Activated B cell treated with CpG ODN at 0.5 μM for 24 hours (primary cell): ENCODE measurements around the gene MBNL2. TPM values are rescaled to one million over a fixed set of nuclear protein-coding genes. Genes with fewer than 3 reads are reported as not detected.

ENCODE experiments used
- ATAC-seq: fragments of 200-7000 bp; cut with Tn5 transposase; one replicate; pipeline ENCODE4 v1.10.0; 2021; ENCODE audit warnings: low read depth, mild to moderate bottlenecking, moderate library complexity
- CTCF ChIA-PET: fragments of 350-600 bp; sonication (Branson Sonifier 250); formaldehyde crosslinking; loops from one replicate; lab custom pipeline; 2021; ENCODE audit warnings: antibody characterized with exemption; lab: Charles Lee
- POLR2A ChIA-PET: fragments of 350-600 bp; sonication (Branson Sonifier 250); formaldehyde crosslinking; loops from one replicate; lab custom pipeline; 2021; ENCODE audit warnings: antibody characterized with exemption; lab: Charles Lee
- DNase-seq: peaks from one replicate; pipeline ENCODE4 v3.0.0; 2022
- H3K27ac Mint-ChIP-seq: one replicate; pipeline ENCODE4 v1.8.0; 2020; ENCODE audit warnings: mixed read lengths
- H3K27me3 Mint-ChIP-seq: one replicate; pipeline ENCODE4 v1.8.0; 2021; ENCODE audit warnings: mixed read lengths
- H3K36me3 Mint-ChIP-seq: one replicate; pipeline ENCODE4 v1.8.0; 2021; ENCODE audit warnings: low read depth, mixed read lengths
- H3K4me1 Mint-ChIP-seq: one replicate; pipeline ENCODE4 v1.8.0; 2021; ENCODE audit warnings: mixed read lengths
- H3K4me3 Mint-ChIP-seq: one replicate; pipeline ENCODE4 v1.8.0; 2020; ENCODE audit warnings: mild to moderate bottlenecking, mixed read lengths
- H3K9me3 Mint-ChIP-seq: one replicate; pipeline ENCODE4 v1.8.0; 2020; ENCODE audit warnings: mixed read lengths
- intact Hi-C: fragments of 100-400 bp; cut with micrococcal nuclease; formaldehyde crosslinking; loops from one replicate; pipeline ENCODE4 v1.15.1; 2024
- total RNA-seq: library from RNA; stranded (reverse); gene quantifications from 2 replicates; pipeline ENCODE4 v1.2.3, GENCODE V29; 2022
- TF ChIP-seq, protein P1 (sequence below): fragments of 200-600 bp; IDR thresholded peaks from one replicate; pipeline ENCODE4 v1.8.0; 2022; ENCODE audit warnings: antibody characterized with exemption, mild to moderate bottlenecking

The MBNL2 gene
- total RNA-seq, 1 donor from 2014 or later = 18.8 TPM

DNA sequence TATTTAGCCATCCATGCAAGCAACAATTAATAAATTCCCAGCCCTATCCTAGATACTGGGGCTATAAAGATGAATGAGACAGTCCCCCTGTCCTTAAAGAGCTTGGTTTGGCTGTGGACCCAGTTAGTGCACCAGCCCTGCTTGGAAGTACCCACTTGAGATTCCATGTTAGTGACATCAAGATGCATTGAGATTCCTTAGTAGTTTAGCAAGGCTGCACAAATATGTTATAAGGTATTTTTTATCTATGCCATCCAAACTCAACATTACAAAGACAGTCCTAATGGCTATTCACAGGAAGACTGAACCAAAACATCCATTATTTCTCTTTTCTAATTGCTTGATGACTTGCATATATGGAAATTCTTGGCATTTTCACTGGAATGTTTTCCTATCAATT lies 163.0 kb downstream of the MBNL2 start:
- intact Hi-C loops = no loop called here
- H3K27me3 Mint-ChIP-seq = no peaks in the 10 kb centered on the region
- H3K4me1 Mint-ChIP-seq = peaks cover 30% of the 10 kb centered on the region
- H3K4me3 Mint-ChIP-seq = no peak overlapping the region
- no peaks in the 10 kb centered on the region for H3K9me3 Mint-ChIP-seq
- no peak for ATAC-seq
- ChIA-PET POLR2A (no interaction called here), CTCF (no interaction called here)
- DNase-seq = no peak
- peaks cover 53% of the 10 kb centered on the region for H3K36me3 Mint-ChIP-seq
- no peak overlapping the region for H3K27ac Mint-ChIP-seq
- TF ChIP-seq, protein P1, sequence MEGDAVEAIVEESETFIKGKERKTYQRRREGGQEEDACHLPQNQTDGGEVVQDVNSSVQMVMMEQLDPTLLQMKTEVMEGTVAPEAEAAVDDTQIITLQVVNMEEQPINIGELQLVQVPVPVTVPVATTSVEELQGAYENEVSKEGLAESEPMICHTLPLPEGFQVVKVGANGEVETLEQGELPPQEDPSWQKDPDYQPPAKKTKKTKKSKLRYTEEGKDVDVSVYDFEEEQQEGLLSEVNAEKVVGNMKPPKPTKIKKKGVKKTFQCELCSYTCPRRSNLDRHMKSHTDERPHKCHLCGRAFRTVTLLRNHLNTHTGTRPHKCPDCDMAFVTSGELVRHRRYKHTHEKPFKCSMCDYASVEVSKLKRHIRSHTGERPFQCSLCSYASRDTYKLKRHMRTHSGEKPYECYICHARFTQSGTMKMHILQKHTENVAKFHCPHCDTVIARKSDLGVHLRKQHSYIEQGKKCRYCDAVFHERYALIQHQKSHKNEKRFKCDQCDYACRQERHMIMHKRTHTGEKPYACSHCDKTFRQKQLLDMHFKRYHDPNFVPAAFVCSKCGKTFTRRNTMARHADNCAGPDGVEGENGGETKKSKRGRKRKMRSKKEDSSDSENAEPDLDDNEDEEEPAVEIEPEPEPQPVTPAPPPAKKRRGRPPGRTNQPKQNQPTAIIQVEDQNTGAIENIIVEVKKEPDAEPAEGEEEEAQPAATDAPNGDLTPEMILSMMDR = no peak

DNA sequence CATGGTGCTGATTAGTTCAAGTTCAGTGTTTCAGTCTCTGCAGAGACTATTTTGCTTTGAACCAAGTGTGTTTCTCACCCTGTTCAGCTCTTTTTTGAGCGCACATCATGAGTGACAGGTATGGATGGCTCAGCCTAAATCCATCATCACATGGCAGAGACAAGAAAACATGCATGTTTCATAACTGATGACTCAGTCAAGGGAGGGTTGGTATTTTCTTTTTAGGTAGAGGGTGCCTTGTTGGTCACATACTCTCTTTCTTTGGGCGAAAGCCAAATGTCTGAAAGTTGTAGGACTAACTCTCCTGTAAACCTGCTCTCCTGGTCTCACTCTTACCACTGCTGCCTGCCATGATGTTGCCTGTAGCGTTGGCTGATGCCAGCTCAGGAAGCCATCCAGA lies 163.7 kb downstream of the MBNL2 start:
- Mint-ChIP-seq H3K9me3 (no peaks in the 10 kb centered on the region), H3K27ac (no peak overlapping the region), H3K4me3 (no peak overlapping the region), H3K27me3 (no peaks in the 10 kb centered on the region), H3K36me3 (peaks cover 49% of the 10 kb centered on the region), H3K4me1 (peaks cover 30% of the 10 kb centered on the region)
- ATAC-seq (no peak), DNase-seq (no peak)
- CTCF ChIA-PET = no interaction called here
- TF ChIP-seq, protein P1 = no peak
- POLR2A ChIA-PET = no interaction called here
- intact Hi-C loops = no loop called here

DNA sequence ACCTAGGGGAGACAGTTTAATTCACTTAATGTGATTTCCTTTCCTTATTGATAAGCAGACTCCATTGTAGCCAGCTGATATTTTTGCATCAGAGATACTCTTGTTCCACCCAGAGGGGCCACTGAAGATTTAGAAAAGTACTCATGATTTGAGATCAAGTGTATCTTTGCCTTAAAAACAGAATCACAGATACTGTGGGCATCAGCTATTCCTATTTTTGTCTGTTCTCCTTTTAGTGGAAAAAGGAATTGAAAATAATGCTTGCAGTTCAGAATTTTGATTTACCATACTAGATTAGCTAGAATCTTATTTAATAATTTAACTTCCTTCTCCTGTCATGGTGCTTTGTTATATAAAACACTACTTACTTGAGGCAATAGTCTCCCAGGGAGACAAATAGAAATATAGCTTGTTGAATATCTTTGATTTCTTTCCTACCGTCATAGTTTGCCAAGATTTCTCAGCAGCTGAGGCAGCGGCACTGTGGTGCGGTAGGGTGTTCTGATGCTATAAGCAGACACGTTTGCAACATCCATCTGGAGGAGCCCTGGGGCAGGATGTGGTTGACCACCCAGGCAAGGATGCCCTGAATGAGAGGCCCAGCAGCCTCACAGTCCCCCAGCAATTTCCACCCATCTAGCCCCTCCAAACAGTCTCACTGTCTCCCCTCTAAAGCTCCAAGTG lies 164.8 kb downstream of the MBNL2 start:
- TF ChIP-seq, protein P1 = no peak
- Mint-ChIP-seq H3K4me3 (no peak overlapping the region), H3K4me1 (peaks cover 30% of the 10 kb centered on the region), H3K9me3 (no peaks in the 10 kb centered on the region), H3K36me3 (peaks cover 51% of the 10 kb centered on the region), H3K27ac (no peak overlapping the region), H3K27me3 (no peaks in the 10 kb centered on the region)
- DNase-seq = no peak
- no peak for ATAC-seq
- intact Hi-C loops = no loop called here
- CTCF ChIA-PET = interaction anchor here (1.1 kb wide), 1 partner anchor 9 kb away, joined by 3 read pairs; no protein-coding TSS in a partner anchor
- POLR2A ChIA-PET = no interaction called here

DNA sequence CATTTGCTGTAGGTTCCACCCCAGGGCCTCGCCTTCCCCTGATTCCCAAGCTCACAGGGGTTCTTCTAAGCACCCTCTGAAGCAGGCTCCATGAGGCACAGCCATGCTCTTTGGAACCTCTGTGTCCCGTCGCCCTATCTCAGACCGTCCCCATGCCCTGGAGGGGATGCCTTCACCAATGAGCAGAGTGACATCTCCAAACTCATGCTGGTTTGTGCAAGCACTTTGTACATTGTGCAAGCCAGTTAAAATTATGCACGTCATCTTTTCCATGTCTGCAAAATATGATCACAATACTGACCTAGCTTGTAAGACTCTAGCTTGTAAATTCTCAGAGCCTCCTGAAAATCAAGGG lies 165.3 kb downstream of the MBNL2 start:
- intact Hi-C loops = no loop called here
- Mint-ChIP-seq H3K36me3 (peaks cover 49% of the 10 kb centered on the region), H3K9me3 (no peaks in the 10 kb centered on the region), H3K4me3 (no peak overlapping the region), H3K4me1 (peaks cover 30% of the 10 kb centered on the region), H3K27ac (no peak overlapping the region), H3K27me3 (no peaks in the 10 kb centered on the region)
- ATAC-seq (no peak), DNase-seq (no peak)
- ChIA-PET POLR2A (no interaction called here), CTCF (interaction anchor here (1.1 kb wide), 1 partner anchor 9 kb away, joined by 3 read pairs; no protein-coding TSS in a partner anchor)
- TF ChIP-seq, protein P1 = no peak

DNA sequence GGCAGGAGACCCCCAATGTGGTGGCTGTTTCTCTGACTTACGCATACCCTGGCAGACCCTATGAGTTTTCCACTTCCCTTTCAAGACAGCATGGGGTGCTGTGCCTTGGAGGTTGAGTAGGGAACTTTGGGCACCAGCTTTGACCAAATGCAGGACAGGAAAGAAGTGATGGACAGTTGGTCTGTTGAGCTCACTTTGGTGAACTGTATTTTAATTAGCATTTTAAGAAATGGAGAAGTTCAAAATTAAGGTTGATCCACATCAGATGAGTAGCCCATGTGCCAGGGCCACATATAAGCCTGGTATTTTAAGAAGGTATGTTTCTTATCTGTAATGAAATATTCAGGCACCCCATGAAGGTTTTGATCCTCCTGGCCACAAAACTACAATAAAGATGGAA lies 165.8 kb downstream of the MBNL2 start:
- Mint-ChIP-seq H3K27ac (no peak overlapping the region), H3K36me3 (peaks cover 46% of the 10 kb centered on the region), H3K4me3 (no peak overlapping the region), H3K27me3 (no peaks in the 10 kb centered on the region), H3K9me3 (no peaks in the 10 kb centered on the region), H3K4me1 (peaks cover 30% of the 10 kb centered on the region)
- ChIA-PET CTCF (no interaction called here), POLR2A (interaction anchor here (1.2 kb wide), 1 partner anchor 46 kb away, joined by 4 read pairs; the partner anchor contains the start of gene RAP2A)
- TF ChIP-seq, protein P1 = no peak
- DNase-seq (no peak), ATAC-seq (no peak)
- intact Hi-C loops = no loop called here
